CD4-positive, alpha-beta T cell (primary cell): ENCODE data around the gene GRID1. TPM values are rescaled to one million over a fixed set of nuclear protein-coding genes. Genes with fewer than 3 reads are reported as not detected.

ENCODE experiments used
- ATAC-seq: fragments of 200-7000 bp; cut with Tn5 transposase; one replicate; pipeline ENCODE4 v1.10.0; 2022; ENCODE audit warnings: mild to moderate bottlenecking; ENCODE audit not compliant: poor library complexity
- CTCF ChIA-PET: fragments of 350-600 bp; sonication (Branson Sonifier 250); formaldehyde crosslinking; loops from one replicate; lab custom pipeline; 2021; ENCODE audit warnings: antibody characterized with exemption, inconsistent platforms; lab: Charles Lee
- POLR2A ChIA-PET: fragments of 350-600 bp; sonication (Branson Sonifier 250); formaldehyde crosslinking; loops from one replicate; lab custom pipeline; 2021; ENCODE audit warnings: antibody characterized with exemption, inconsistent platforms; lab: Charles Lee
- DNase-seq, 14 experiments: peaks; one replicate each; pipeline ENCODE4 v3.0.0-alpha.2; 2013 to 2020; ENCODE audit warnings: mixed read lengths in 2 of 14
- H3K27ac ChIP-seq, 2 donors: one replicate each; pipeline versions ENCODE4 v1.5.1 to v1.7.0; 2013; ENCODE audit warnings: low read length in 2 of 2, low read depth in 1 of 2, mild to moderate bottlenecking in 1 of 2
- H3K27me3 ChIP-seq, 2 experiments: 1 replicate in 1 of 2; 2 replicates in 1 of 2; pipeline versions ENCODE4 v1.6.1 to v1.7.0; 2013; ENCODE audit warnings: low read length in 2 of 2, control low read depth in 1 of 2, mild to moderate bottlenecking in 1 of 2, moderate library complexity in 1 of 2; ENCODE audit not compliant: insufficient read depth in 2 of 2, control insufficient read depth in 1 of 2
- H3K36me3 ChIP-seq: one replicate; pipeline ENCODE4 v1.6.1; 2013; ENCODE audit warnings: low read length, control low read depth; ENCODE audit not compliant: insufficient read depth
- H3K4me1 ChIP-seq: one replicate; pipeline ENCODE4 v1.6.1; 2013; ENCODE audit warnings: low read length, control low read depth; ENCODE audit not compliant: insufficient read depth
- H3K4me3 ChIP-seq: one replicate; pipeline ENCODE4 v1.5.1; 2013; ENCODE audit warnings: mild to moderate bottlenecking, low read length, moderate library complexity
- H3K9me3 ChIP-seq, 2 experiments: 1 replicate in 1 of 2; 2 replicates in 1 of 2; pipeline versions ENCODE4 v1.6.1 to v1.7.0; 2013; ENCODE audit warnings: low read length in 2 of 2, mild to moderate bottlenecking in 2 of 2, control low read depth in 1 of 2, moderate library complexity in 1 of 2; ENCODE audit not compliant: control insufficient read depth in 1 of 2, insufficient read depth in 1 of 2
- H3K27ac Mint-ChIP-seq: one replicate; pipeline ENCODE4 v1.8.0; 2020; ENCODE audit warnings: mixed read lengths
- H3K27me3 Mint-ChIP-seq: one replicate; pipeline ENCODE4 v1.8.0; 2021; ENCODE audit warnings: mixed read lengths
- H3K36me3 Mint-ChIP-seq: one replicate; pipeline ENCODE4 v1.8.0; 2021; ENCODE audit warnings: low read depth, mixed read lengths
- H3K4me1 Mint-ChIP-seq: one replicate; pipeline ENCODE4 v1.8.0; 2021; ENCODE audit warnings: low read depth, mixed read lengths
- H3K4me3 Mint-ChIP-seq: one replicate; pipeline ENCODE4 v1.8.0; 2020; ENCODE audit warnings: mild to moderate bottlenecking, mixed read lengths
- H3K9me3 Mint-ChIP-seq: one replicate; pipeline ENCODE4 v1.8.0; 2020; ENCODE audit warnings: mixed read lengths
- CTCF ChIP-seq: fragments of 200-600 bp; IDR thresholded peaks from one replicate; pipeline ENCODE4 v1.8.0; 2022; ENCODE audit warnings: antibody characterized with exemption, mild to moderate bottlenecking
- intact Hi-C, 2 experiments: fragments of 100-400 bp; cut with DNase I in 1 of 2; cut with micrococcal nuclease in 1 of 2; formaldehyde crosslinking; loops; one replicate each; pipeline versions ENCODE4 v1.15.1 to v1.9.0; 2023 to 2025; cut with DNase I, micrococcal nuclease
- total RNA-seq, 174 experiments: library from RNA in 2 of 174; stranded (reverse) in 2 of 174; gene quantifications; one replicate each; pipeline ENCODE4 v1.2.3 and lab custom pipeline; 2021 to 2026

The GRID1 gene
- total RNA-seq, 2 experiments from 2014 or later: not detected

GRCh38 chr10:86148117-86148516, 218.5 kb downstream of the GRID1 start:
- no peaks in the 10 kb centered on the region for H3K4me1 ChIP-seq
- H3K27me3 ChIP-seq: no peaks in the 10 kb centered on the region
- no peaks in the 10 kb centered on the region for H3K36me3 ChIP-seq
- no peak overlapping the region for H3K4me3 ChIP-seq
- ChIA-PET POLR2A (no interaction called here), CTCF (no interaction called here)
- H3K9me3 Mint-ChIP-seq: no peaks in the 10 kb centered on the region
- no peak overlapping the region for H3K4me3 Mint-ChIP-seq
- H3K27ac Mint-ChIP-seq: no peak overlapping the region
- no peaks in the 10 kb centered on the region for H3K9me3 ChIP-seq
- no peak for ATAC-seq
- TF ChIP-seq CTCF: no peak
- peaks cover 7% of the 10 kb centered on the region for H3K27me3 Mint-ChIP-seq
- H3K36me3 Mint-ChIP-seq: no peaks in the 10 kb centered on the region
- H3K27ac ChIP-seq: no peak overlapping the region
- intact Hi-C loops: no loop called here
- DNase-seq: no peak
- no peaks in the 10 kb centered on the region for H3K4me1 Mint-ChIP-seq

- ChIA-PET POLR2A (no interaction called here), CTCF (no interaction called here)
- H3K36me3 ChIP-seq: no peaks in the 10 kb centered on the region
- Mint-ChIP-seq H3K27ac (no peak overlapping the region), H3K4me1 (no peaks in the 10 kb centered on the region), H3K9me3 (no peaks in the 10 kb centered on the region), H3K27me3 (peaks cover 4% of the 10 kb centered on the region), H3K36me3 (no peaks in the 10 kb centered on the region), H3K4me3 (no peak overlapping the region)
- ATAC-seq (no peak), DNase-seq (no peak)
- no peaks in the 10 kb centered on the region for H3K4me1 ChIP-seq
- H3K27ac ChIP-seq: no peak overlapping the region
- TF ChIP-seq CTCF: no peak
- no peak overlapping the region for H3K4me3 ChIP-seq
- H3K27me3 ChIP-seq: no peaks in the 10 kb centered on the region
- intact Hi-C loops: no loop called here
- peaks cover 0 to 1% of the 10 kb centered on the region in 2 experiments for H3K9me3 ChIP-seq
Measured at GRCh38 chr10:86144301-86144700, 222.3 kb downstream of the GRID1 start.

DNA sequence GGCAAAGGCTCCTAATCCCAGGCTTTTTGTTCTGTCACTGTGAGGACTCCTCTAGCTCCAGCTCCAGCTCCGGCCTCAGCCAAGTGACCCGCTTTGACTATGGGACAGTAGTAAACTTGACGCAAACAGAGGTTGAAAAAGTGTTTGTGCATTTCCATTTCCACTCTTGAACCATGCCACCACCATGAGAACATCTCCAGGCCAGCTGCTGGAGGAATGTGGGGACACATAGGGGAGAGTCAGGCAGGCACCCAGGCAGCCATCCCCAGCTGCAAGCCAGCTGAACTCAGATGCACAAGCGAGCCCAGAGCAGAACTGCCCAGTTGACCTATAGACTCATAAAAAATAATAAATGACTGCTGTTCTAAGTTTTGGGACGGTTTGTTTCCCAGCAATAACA, 224.7 kb downstream of the GRID1 start:
- Mint-ChIP-seq H3K27me3 (peaks cover 4% of the 10 kb centered on the region), H3K4me3 (no peak overlapping the region), H3K9me3 (no peaks in the 10 kb centered on the region), H3K27ac (no peak overlapping the region), H3K4me1 (no peaks in the 10 kb centered on the region), H3K36me3 (no peaks in the 10 kb centered on the region)
- Histone ChIP-seq H3K27ac (no peak overlapping the region), H3K36me3 (no peaks in the 10 kb centered on the region), H3K27me3 (no peaks in the 10 kb centered on the region), H3K9me3 (peaks cover 0 to 9% of the 10 kb centered on the region in 2 experiments), H3K4me1 (no peaks in the 10 kb centered on the region), H3K4me3 (no peak overlapping the region)
- ChIA-PET POLR2A (no interaction called here), CTCF (no interaction called here)
- no peak for TF ChIP-seq CTCF
- intact Hi-C loops: no loop called here
- ATAC-seq: no peak
- DNase-seq: no peak
